Parathyroid adenoma (tissue), 2 donors: ENCODE results near the gene SLC2A13.

ENCODE experiments used
- H2AFZ ChIP-seq: fragments of 300-600 bp; sonication (generic); one replicate; pipeline ENCODE4 v1.7.0; 2017; ENCODE audit warnings: antibody characterized with exemption, mild to moderate bottlenecking
- H3K27ac ChIP-seq: fragments of 300-600 bp; sonication (generic); one replicate; pipeline ENCODE4 v1.7.0; 2017
- H3K27me3 ChIP-seq: fragments of 300-600 bp; sonication (generic); one replicate; pipeline ENCODE4 v1.7.0; 2017; ENCODE audit warnings: low read length; ENCODE audit not compliant: control insufficient read depth, insufficient read depth
- H3K36me3 ChIP-seq: fragments of 300-600 bp; sonication (generic); one replicate; pipeline ENCODE4 v1.7.0; 2017; ENCODE audit warnings: low read length; ENCODE audit not compliant: control insufficient read depth, insufficient read depth
- H3K4me1 ChIP-seq: fragments of 300-600 bp; sonication (generic); one replicate; pipeline ENCODE4 v1.7.0; 2017; ENCODE audit warnings: control low read depth
- H3K4me2 ChIP-seq: fragments of 300-600 bp; sonication (generic); one replicate; pipeline ENCODE4 v1.7.0; 2017; ENCODE audit warnings: low read length
- H3K4me3 ChIP-seq: fragments of 300-600 bp; sonication (generic); one replicate; pipeline ENCODE4 v1.7.0; 2017; ENCODE audit warnings: low read depth, low read length
- H3K79me2 ChIP-seq: fragments of 300-600 bp; sonication (generic); one replicate; pipeline ENCODE4 v1.7.0; 2017; ENCODE audit warnings: control low read depth
- H3K9ac ChIP-seq: fragments of 300-600 bp; sonication (generic); one replicate; pipeline ENCODE4 v1.7.0; 2017; ENCODE audit warnings: mild to moderate bottlenecking
- H3K9me3 ChIP-seq: fragments of 300-600 bp; sonication (generic); one replicate; pipeline ENCODE4 v1.7.0; 2017; ENCODE audit warnings: low read length; ENCODE audit not compliant: control insufficient read depth
- CTCF ChIP-seq: fragments of 300-600 bp; sonication (generic); IDR thresholded peaks from one replicate; pipeline ENCODE4 v1.7.0; 2017; ENCODE audit warnings: antibody characterized with exemption, mild to moderate bottlenecking
- donor health status: primary hyperparathyroidism.

The SLC2A13 gene

GRCh38 chr12:39773266-39773665 lies 332.6 kb downstream of the SLC2A13 start:
- H3K79me2 ChIP-seq = peaks cover 2% of the 10 kb centered on the region
- H3K27ac ChIP-seq = no peak overlapping the region
- no peak for TF ChIP-seq CTCF
- H3K4me2 ChIP-seq = no peak overlapping the region
- no peak overlapping the region for H3K9ac ChIP-seq
- H3K4me3 ChIP-seq = no peak overlapping the region
- H3K4me1 ChIP-seq = no peaks in the 10 kb centered on the region
- no peak overlapping the region for H2AFZ ChIP-seq
- H3K9me3 ChIP-seq = no peaks in the 10 kb centered on the region
- no peaks in the 10 kb centered on the region for H3K27me3 ChIP-seq
- H3K36me3 ChIP-seq = no peaks in the 10 kb centered on the region

- no peak overlapping the region for H3K4me3 ChIP-seq
- no peaks in the 10 kb centered on the region for H3K9me3 ChIP-seq
- TF ChIP-seq CTCF = no peak
- no peak overlapping the region for H3K4me2 ChIP-seq
- H3K9ac ChIP-seq = no peak overlapping the region
- peaks cover 2% of the 10 kb centered on the region for H3K79me2 ChIP-seq
- H3K27ac ChIP-seq = no peak overlapping the region
- H3K4me1 ChIP-seq = no peaks in the 10 kb centered on the region
- H3K36me3 ChIP-seq = no peaks in the 10 kb centered on the region
- H2AFZ ChIP-seq = no peak overlapping the region
- no peaks in the 10 kb centered on the region for H3K27me3 ChIP-seq
These were observed 333.0 kb downstream of the SLC2A13 start for GRCh38 chr12:39772821-39773259.

- Histone ChIP-seq H3K79me2 (peaks cover 2% of the 10 kb centered on the region), H3K4me2 (no peak overlapping the region), H3K9me3 (no peaks in the 10 kb centered on the region), H3K4me1 (no peaks in the 10 kb centered on the region), H3K9ac (no peak overlapping the region), H3K4me3 (no peak overlapping the region), H3K36me3 (no peaks in the 10 kb centered on the region), H3K27me3 (no peaks in the 10 kb centered on the region), H2AFZ (no peak overlapping the region), H3K27ac (no peak overlapping the region)
- no peak for TF ChIP-seq CTCF
These were observed 334.4 kb downstream of the SLC2A13 start for GRCh38 chr12:39771456-39771855.

GRCh38 chr12:39764944-39765560 lies 340.8 kb downstream of the SLC2A13 start:
- Histone ChIP-seq H3K4me2 (no peak overlapping the region), H2AFZ (no peak overlapping the region), H3K9ac (no peak overlapping the region), H3K4me3 (no peak overlapping the region), H3K79me2 (no peaks in the 10 kb centered on the region), H3K36me3 (no peaks in the 10 kb centered on the region), H3K9me3 (no peaks in the 10 kb centered on the region), H3K4me1 (no peaks in the 10 kb centered on the region), H3K27me3 (no peaks in the 10 kb centered on the region), H3K27ac (no peak overlapping the region)
- TF ChIP-seq CTCF = peak; percentile 80

GRCh38 chr12:39763890-39764169 lies 342.1 kb downstream of the SLC2A13 start:
- no peak for TF ChIP-seq CTCF
- H2AFZ ChIP-seq = no peak overlapping the region
- no peak overlapping the region for H3K9ac ChIP-seq
- H3K27me3 ChIP-seq = no peaks in the 10 kb centered on the region
- H3K36me3 ChIP-seq = no peaks in the 10 kb centered on the region
- no peak overlapping the region for H3K27ac ChIP-seq
- no peaks in the 10 kb centered on the region for H3K79me2 ChIP-seq
- H3K4me3 ChIP-seq = no peak overlapping the region
- no peaks in the 10 kb centered on the region for H3K9me3 ChIP-seq
- no peak overlapping the region for H3K4me2 ChIP-seq
- no peaks in the 10 kb centered on the region for H3K4me1 ChIP-seq
